BLaER1 (cell line): ENCODE data around the gene CMTM1.

Experiments used
- H3K27ac ChIP-seq: shearing (Covaris generic); formaldehyde crosslinking; 2 replicates; pipeline ENCODE4 v1.8.1; 2022
- H3K27me3 ChIP-seq: shearing (Covaris generic); formaldehyde crosslinking; 2 replicates; pipeline ENCODE4 v1.8.1; 2022
- H3K36me3 ChIP-seq: shearing (Covaris generic); formaldehyde crosslinking; 2 replicates; pipeline ENCODE4 v1.8.1; 2022
- H3K4me1 ChIP-seq: shearing (Covaris generic); formaldehyde crosslinking; 2 replicates; pipeline ENCODE4 v1.8.1; 2022
- H3K4me2 ChIP-seq: shearing (Covaris generic); formaldehyde crosslinking; 2 replicates; pipeline ENCODE4 v1.8.1; 2022
- H3K4me3 ChIP-seq: shearing (Covaris generic); formaldehyde crosslinking; 2 replicates; pipeline ENCODE4 v1.8.1; 2022
- H3K9ac ChIP-seq: shearing (Covaris generic); formaldehyde crosslinking; 2 replicates; pipeline ENCODE4 v1.8.1; 2022
- H3K9me3 ChIP-seq: shearing (Covaris generic); formaldehyde crosslinking; 2 replicates; pipeline ENCODE4 v1.8.1; 2022
- H4K20me1 ChIP-seq: shearing (Covaris generic); formaldehyde crosslinking; 2 replicates; pipeline ENCODE4 v1.8.1; 2022
- Cebpa-rat ChIP-seq: shearing (Covaris generic); IDR thresholded peaks from 2 replicates; pipeline ENCODE4 v1.8.1; 2022

The CMTM1 gene

DNA sequence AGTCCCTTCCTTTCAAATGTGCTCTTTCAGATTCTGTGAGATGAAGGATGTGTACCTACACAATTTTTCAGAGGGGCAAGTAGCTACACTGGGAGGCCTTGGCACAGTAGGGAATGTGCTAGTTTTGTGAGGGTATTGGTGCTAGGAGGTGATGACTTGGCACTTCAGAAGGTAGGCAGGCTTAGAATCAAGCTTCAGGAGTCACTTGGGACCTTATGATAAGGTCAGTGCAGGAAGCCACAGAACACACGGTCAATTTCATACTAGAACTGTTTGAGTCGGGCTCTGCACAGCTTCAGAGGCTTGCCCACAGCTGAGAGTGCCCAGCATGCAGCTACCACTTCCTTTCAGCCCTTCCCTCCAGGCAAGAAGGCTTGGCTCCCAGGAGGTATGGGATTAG, 6.1 kb downstream of the CMTM1 start:
- H3K4me1 ChIP-seq: peaks cover 54% of the 10 kb centered on the region
- H3K9me3 ChIP-seq: no peaks in the 10 kb centered on the region
- H3K4me2 ChIP-seq: peak overlapping the region; percentile 61
- no peaks in the 10 kb centered on the region for H4K20me1 ChIP-seq
- no peak for TF ChIP-seq Cebpa-rat
- H3K9ac ChIP-seq: peak overlapping the region; percentile 1; the same call in 1 of the 2 replicates
- no peaks in the 10 kb centered on the region for H3K27me3 ChIP-seq
- no peak overlapping the region for H3K4me3 ChIP-seq
- H3K36me3 ChIP-seq: peaks cover 16% of the 10 kb centered on the region; the same call in 1 of the 2 replicates
- peak overlapping the region; percentile 14; the same call in 1 of the 2 replicates for H3K27ac ChIP-seq

DNA sequence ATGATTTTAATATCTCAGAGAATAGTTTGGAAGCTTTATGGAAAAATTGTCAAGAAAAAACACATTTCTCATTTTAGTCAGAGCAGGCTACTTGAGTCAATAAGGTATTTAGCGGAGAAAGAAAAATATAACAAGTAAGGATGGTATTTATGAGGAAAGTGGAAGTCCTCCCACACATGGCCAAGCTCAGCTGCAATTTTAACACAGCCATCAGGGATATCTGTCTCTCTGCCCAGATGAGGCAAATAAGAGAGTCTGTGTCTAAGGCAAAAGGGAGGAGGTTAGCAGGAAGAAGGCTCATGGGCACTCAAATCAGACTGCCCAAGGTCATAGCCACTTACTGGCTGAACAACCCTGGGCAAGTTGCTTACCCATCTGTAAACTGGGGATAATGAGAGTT, 7.8 kb downstream of the CMTM1 start:
- Histone ChIP-seq H3K36me3 (peaks cover 16% of the 10 kb centered on the region; the same call in 1 of the 2 replicates), H3K9me3 (no peaks in the 10 kb centered on the region), H3K27me3 (no peaks in the 10 kb centered on the region), H3K27ac (no peak overlapping the region), H3K4me2 (peak overlapping the region; percentile 2; the same call in 1 of the 2 replicates), H3K4me1 (peaks cover 67% of the 10 kb centered on the region), H3K9ac (no peak overlapping the region), H3K4me3 (no peak overlapping the region), H4K20me1 (no peaks in the 10 kb centered on the region)
- no peak for TF ChIP-seq Cebpa-rat

DNA sequence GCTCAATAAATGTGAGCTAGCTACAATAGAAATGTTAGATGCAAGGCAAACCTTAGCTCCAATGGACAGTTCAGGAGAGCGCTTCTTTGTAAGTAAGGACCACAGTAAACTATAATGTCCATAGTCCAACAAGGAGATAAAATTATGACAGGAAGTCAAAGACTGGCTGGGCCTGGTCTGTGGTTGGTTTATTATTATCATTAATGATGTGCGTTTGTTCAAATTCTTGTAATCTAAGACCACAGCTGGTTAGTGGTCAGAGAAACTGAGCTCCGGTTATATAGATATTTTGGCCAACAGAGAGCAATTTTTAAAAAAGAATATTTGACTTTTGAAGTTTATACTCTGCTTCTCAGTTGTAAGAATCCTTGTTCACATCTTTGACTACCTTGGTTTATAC, 8.3 kb downstream of the CMTM1 start:
- H3K4me2 ChIP-seq: peak overlapping the region; percentile 2; the same call in 1 of the 2 replicates

DNA sequence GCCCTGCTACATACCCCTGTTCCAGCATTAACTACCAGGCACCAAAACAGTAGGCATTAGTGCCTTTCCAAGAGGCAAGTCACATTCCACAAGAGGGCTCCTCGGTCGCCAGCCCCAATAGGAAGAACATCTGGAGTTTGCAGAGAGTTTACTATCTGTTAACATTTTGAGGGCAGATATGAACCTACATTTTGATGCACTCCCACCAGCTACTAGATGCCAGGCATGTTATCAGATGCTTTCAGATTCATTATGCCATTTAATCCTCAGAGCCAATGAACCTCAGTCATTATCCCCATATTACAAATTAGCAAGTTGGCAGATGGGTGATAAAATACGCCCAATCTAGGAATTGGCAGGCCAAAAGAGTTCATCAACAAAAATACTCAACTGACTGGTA, 8.8 kb downstream of the CMTM1 start:
- Histone ChIP-seq H3K27ac (no peak overlapping the region), H3K9me3 (no peaks in the 10 kb centered on the region), H3K4me1 (peaks cover 77% of the 10 kb centered on the region), H3K4me3 (no peak overlapping the region), H4K20me1 (no peaks in the 10 kb centered on the region), H3K36me3 (peaks cover 12% of the 10 kb centered on the region; the same call in 1 of the 2 replicates), H3K27me3 (no peaks in the 10 kb centered on the region), H3K9ac (no peak overlapping the region), H3K4me2 (no peak overlapping the region)
- TF ChIP-seq Cebpa-rat: no peak

More for the DNA sequence above, 8.3 kb downstream of the CMTM1 start:
- no peaks in the 10 kb centered on the region for H3K27me3 ChIP-seq
- H4K20me1 ChIP-seq: no peaks in the 10 kb centered on the region
- no peaks in the 10 kb centered on the region for H3K9me3 ChIP-seq
- no peak overlapping the region for H3K9ac ChIP-seq
- peaks cover 16% of the 10 kb centered on the region; the same call in 1 of the 2 replicates for H3K36me3 ChIP-seq
- H3K27ac ChIP-seq: no peak overlapping the region
- H3K4me3 ChIP-seq: no peak overlapping the region
- H3K4me1 ChIP-seq: peaks cover 72% of the 10 kb centered on the region
- TF ChIP-seq Cebpa-rat: no peak

DNA sequence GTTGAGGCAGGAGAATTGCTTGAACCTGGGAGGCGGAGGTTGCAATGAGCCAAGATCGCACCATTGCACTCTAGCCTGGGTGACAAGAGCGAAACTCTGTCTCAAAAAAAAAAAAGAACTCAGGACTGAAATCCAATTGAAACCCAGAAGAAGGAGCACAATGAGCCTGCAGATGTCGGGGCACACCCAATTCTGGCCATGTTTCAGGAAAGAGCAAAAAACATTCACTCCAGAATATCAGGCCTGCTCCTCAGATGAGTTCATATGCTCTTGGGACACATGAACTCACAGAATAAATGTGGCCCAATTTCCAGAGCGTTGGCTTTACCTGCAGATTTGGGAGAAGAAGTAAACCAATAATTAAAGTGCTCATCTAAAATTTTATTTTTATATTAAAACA, 10.1 kb downstream of the CMTM1 start:
- H3K27me3 ChIP-seq: no peaks in the 10 kb centered on the region

DNA sequence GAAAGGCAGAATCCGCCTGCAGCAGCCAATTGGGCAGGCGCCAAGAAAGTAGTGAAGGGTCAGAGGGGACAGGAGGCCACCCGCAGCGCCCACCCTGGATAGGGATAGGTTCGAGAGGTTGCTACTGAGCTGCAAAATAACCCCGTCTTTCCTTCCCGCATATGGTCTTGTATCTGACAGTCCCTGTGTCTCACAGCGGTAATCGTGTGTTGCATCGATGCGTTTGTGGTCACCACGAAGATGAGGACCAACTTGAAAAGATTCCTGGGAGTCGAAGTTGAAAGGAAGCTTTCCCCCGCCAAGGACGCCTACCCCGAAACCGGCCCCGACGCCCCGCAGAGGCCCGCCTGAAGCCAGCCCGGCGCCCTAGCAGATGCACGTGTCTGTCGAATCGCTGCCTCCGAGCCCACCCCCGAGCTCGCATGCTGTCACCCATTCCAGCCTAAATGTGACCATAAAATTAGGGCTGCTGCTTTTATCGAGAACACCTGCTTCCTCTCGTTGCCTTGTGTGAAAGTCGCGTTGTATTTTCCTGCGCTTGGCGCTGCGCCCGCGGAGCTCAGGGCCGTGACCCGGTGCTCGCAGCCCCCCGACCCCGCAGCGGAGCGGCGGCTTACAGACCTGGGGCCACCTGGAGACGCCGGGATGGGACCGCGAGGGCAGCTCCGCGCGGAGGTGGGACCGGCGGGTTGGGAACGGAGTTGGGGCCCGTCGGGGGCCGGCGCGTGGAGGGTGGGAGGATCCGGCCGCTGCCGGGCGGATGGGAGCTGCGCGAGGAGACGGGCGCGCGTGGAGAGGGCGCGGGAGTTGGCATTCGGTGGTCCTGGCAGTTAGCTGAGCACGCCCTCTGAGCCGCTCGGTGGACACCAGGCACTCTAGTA, 12.7 kb downstream of the CMTM1 start, which contains the start of gene CMTM2:
Gene CMTM2, plus strand, starts transcription at position 813 of the 881 bp plus-strand sequence. CDS start 145 bp downstream, outside the sequence.
- Histone ChIP-seq H4K20me1 (no peaks in the 10 kb centered on the region), H3K36me3 (no peaks in the 10 kb centered on the region), H3K9ac (peak within 1 kb of the TSS; percentile 67), H3K27ac (peak within 1 kb of the TSS; percentile 71), H3K4me2 (peak within 1 kb of the TSS; percentile 93), H3K4me3 (peak within 1 kb of the TSS; percentile 58), H3K4me1 (peaks cover 92% of the 10 kb centered on the region), H3K27me3 (no peaks in the 10 kb centered on the region), H3K9me3 (no peaks in the 10 kb centered on the region)
- TF ChIP-seq Cebpa-rat: no peak

More for the DNA sequence above, 10.1 kb downstream of the CMTM1 start:
- no peak for TF ChIP-seq Cebpa-rat
- peaks cover under 1% of the 10 kb centered on the region; the same call in 1 of the 2 replicates for H3K36me3 ChIP-seq
- no peak overlapping the region for H3K4me3 ChIP-seq
- H3K27ac ChIP-seq: no peak overlapping the region
- no peak overlapping the region for H3K9ac ChIP-seq
- peaks cover 84% of the 10 kb centered on the region for H3K4me1 ChIP-seq
- H3K4me2 ChIP-seq: peak overlapping the region; percentile 93; the same call in 1 of the 2 replicates
- no peaks in the 10 kb centered on the region for H3K9me3 ChIP-seq
- no peaks in the 10 kb centered on the region for H4K20me1 ChIP-seq

DNA sequence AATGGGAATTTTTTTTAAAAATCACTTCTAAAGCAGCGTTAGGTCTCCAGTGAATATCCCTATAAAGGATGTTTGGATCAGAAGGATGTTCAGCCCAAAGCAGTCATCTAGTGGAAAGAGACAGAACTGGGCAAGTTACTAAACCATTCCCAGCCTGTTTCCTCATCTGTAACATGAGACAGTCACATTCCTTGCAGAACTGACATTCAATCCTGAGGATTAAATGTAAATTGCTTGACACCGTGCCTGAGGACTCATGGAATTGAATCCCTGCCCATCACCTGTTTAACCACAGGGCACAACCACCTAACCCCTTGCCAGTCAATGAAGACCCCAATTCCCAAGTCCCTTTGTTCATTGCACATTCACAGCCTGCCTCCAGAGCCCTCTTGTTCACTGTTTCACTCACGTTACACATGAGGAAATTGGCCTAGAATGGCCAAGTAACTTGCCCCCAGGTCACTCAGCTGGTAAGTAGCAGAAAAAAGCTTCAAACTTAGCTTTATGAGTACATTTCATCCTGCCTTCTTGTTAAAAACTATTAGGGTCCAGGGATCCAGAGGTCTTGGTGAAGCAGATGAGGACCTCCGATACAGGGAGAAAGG, 14.5 kb downstream of the CMTM1 start:
- Histone ChIP-seq H4K20me1 (no peaks in the 10 kb centered on the region), H3K4me3 (peak overlapping the region; percentile 58), H3K4me2 (peak overlapping the region; percentile 93), H3K36me3 (no peaks in the 10 kb centered on the region), H3K9me3 (no peaks in the 10 kb centered on the region), H3K4me1 (peaks cover 99% of the 10 kb centered on the region), H3K27me3 (no peaks in the 10 kb centered on the region), H3K27ac (peak overlapping the region; percentile 70), H3K9ac (peak overlapping the region; percentile 60)
- TF ChIP-seq Cebpa-rat: no peak

DNA sequence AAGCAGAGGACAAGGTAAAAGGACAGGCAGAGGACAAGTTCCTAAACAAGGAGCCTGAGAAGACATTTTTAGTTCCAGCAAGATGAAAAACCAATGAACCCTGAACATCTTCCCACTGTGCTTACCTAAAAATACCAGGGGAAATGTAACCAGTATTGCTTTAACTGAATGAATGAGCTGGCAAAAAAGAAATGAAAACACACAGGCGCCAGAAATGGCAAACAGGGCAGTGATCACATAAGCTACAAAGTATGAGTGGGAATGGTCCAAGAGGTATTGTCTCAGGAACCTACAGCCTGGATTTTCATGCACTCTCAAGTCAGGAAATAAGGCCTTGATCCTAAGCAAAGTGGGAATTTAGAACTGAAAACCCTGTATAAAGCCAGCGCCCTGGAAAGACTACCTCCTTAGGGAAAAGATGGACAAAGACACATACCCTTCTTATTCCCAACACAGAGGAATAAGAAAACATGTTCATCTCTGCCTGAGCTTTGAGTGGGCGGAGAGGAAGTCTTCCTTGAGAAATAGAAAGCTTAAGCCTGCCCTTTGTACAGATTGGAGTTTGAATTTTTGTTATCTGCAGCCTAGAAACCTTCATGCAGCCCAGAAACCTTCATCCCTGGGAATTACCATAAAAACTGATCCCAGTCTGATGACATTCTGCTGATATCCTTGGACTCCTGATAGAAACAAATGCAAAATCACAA, 15.2 kb downstream of the CMTM1 start:
- no peak for TF ChIP-seq Cebpa-rat
- Histone ChIP-seq H3K9ac (peak overlapping the region; percentile 60), H3K27me3 (no peaks in the 10 kb centered on the region), H3K4me2 (peak overlapping the region; percentile 93), H3K4me1 (peaks cover 100% of the 10 kb centered on the region), H3K4me3 (peak overlapping the region; percentile 58), H3K27ac (peak overlapping the region; percentile 70), H3K36me3 (no peaks in the 10 kb centered on the region), H3K9me3 (no peaks in the 10 kb centered on the region), H4K20me1 (no peaks in the 10 kb centered on the region)

DNA sequence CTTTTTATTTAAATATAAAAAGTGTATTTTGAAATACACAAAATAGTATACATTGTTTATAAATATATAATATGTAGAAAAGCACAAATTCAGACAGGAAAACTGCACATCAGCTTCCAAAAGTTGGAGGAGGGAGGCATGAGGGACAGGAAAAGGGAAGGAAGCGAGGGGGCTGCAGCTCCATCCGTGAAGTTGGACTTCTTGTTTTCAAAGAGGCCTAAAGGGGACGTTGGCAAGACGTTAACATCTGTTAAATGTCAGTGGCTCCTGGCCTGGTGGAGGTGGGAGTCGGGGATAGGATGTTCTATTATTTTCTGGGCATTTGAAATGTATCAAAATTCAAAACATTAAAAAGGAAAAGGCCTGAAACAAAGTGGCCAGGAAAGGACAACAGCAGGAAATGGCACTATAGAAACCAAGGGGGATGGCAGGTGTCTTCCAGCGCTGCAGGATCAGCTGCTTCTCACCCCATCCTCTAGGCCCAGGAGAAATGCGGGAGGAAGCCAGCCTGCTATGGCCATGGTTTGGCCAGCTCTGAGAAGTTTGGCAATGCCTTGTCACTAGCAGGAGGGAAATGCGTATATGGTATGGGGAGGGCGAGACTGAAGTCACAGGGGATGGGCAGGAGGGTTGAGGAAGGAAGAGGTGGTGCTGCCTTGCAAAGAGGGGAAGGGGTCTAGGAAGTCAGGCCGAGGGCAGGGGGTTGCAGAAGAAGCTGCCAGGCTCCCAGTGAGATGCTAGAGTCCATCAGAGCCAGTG, 19.4 kb downstream of the CMTM1 start:
- Histone ChIP-seq H3K27ac (peak overlapping the region; percentile 88), H3K9ac (peak overlapping the region; percentile 82)

More for the DNA sequence above, 19.4 kb downstream of the CMTM1 start:
- Histone ChIP-seq H3K27me3 (no peaks in the 10 kb centered on the region), H4K20me1 (no peaks in the 10 kb centered on the region), H3K36me3 (no peaks in the 10 kb centered on the region), H3K4me3 (peak overlapping the region; percentile 66), H3K9me3 (no peaks in the 10 kb centered on the region), H3K4me2 (peak overlapping the region; percentile 94), H3K4me1 (peaks cover 100% of the 10 kb centered on the region)
- no peak for TF ChIP-seq Cebpa-rat
